IPS DF 19.7 (cell line): Measurements from ENCODE around the gene HTR2B.
"Not testable (repeated sequence)": the region's sequence is repeated elsewhere in the genome, so short reads cannot be mapped to it uniquely, and the experiment has no call there.

Experiments
- DNase-seq: peaks from one replicate; pipeline ENCODE4 v3.0.0-alpha.2; 2013; ENCODE audit warnings: low read depth, low spot score

HTR2B gene

GRCh38 chr2:231133365-231134099, 8.7 kb upstream of the HTR2B start:
- no peak for DNase-seq

DNA sequence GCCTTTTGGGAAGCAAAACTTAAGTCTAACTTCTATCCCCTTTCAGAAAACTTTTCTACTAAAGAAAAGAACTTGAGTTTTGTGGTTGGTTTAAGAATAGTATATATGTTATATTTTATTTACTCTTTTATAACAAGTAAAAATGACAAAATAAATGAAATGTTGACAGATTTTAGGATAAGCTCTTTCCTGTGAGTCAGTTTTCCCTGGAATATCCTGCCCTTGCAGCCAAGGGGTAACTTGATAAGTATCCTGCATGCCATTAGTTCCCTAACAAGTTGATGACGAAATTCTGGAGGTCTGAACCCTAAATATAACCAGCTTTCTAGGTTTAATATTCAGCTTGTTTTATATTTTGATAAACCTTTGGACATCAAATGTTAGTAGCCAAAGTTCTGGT, 7.3 kb upstream of the HTR2B start:
- DNase-seq, result no peak

DNA sequence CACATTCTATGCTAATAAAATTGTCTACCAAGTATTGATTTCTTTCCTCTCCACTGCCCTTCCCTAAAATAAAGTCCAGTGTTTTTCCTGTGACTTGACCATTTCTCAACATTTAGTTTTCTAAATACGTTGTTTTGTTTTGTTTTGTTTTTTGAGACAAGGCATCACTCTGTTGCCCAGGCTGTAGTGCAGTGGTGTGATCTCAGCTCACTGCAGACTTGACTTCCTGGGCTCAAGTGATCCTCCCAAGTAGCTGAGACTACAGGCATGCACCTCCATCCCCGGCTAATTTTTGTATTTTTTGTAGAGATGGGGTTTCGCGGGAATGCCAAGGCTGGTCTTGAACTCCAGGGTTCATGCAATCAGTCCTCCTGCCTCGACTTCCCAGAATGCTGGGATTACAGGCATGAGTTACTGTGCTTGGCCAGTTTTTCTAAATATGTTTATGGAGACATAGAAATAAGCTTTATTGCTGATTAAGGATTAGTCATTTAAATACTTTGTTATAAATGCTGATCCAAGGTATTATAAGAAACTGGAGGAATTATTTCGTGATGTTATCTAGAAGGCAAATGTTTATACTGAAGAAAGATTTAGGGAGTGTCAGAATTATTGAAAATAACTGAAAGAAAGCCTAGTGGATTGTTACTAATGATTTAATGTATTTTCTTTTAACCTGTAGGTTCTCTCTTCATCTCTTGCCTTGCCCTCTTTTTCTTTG, 5.7 kb upstream of the HTR2B start:
- no peak for DNase-seq

DNA sequence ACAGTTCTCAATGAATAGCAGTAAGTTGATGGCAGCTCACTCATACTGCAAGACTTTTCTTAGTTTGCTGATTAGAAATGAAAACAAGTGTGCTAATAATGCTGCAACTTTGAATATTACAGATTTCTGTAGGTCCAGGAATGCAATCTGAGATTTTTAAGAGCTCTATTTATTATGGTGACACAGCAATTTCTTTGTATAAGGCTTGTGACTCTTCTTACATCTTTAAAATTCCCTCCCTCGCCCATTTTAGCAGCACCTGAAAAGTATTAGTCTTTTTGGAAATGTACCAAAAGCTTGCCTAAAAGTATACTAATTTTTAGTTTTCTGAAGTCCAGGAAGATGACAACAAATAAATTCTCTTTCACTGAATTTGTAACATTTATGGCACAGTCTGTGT, 4.4 kb upstream of the HTR2B start:
- no peak for DNase-seq

GRCh38 chr2:231128541-231128940, 3.7 kb upstream of the HTR2B start:
- no peak for DNase-seq

DNA sequence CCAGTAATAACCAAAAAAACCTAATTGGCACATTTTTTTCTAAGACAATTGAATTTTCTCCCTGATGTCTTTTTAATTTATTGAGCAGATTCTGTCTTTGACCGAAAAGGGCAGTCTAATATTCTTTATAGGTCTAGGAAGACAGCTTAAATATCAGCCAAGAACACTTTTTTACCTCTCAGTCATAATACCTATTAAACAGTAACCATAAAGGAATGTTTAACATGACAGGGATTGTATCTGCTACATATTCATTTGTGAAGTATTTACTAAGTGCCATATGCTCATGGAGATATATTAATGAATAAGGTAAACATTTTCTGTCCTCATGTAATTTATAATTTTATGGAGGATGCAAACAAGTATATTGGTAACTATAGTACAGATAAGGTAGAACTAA, 3.1 kb upstream of the HTR2B start:
- DNase-seq, result no peak

DNA sequence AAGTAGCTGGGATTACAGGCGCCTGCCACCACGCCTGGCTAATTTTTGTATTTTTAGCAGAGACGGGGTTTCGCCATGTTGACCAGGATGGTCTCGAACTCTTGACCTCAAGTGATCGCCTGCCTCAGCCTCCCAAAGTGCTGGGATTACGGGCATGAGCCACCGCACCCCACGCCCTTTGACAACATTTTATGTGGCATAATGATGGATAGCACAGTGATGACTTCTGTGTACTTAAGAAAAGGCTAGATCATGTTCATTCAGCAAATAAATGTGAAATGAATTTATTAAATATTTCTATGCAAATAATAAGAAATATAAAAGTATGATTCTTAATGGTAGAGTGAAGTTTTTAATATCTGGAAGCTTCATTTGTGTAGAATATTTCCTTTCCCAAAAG, 2.6 kb upstream of the HTR2B start:
- DNase-seq, result no peak

GRCh38 chr2:231126123-231126522, 1.3 kb upstream of the HTR2B start:
- no peak for DNase-seq

- no peak for DNase-seq
Measured at GRCh38 chr2:231123362-231123898, 1.4 kb downstream of the HTR2B start.

GRCh38 chr2:231118614-231118942, 6.3 kb downstream of the HTR2B start:
- no peak for DNase-seq

DNA sequence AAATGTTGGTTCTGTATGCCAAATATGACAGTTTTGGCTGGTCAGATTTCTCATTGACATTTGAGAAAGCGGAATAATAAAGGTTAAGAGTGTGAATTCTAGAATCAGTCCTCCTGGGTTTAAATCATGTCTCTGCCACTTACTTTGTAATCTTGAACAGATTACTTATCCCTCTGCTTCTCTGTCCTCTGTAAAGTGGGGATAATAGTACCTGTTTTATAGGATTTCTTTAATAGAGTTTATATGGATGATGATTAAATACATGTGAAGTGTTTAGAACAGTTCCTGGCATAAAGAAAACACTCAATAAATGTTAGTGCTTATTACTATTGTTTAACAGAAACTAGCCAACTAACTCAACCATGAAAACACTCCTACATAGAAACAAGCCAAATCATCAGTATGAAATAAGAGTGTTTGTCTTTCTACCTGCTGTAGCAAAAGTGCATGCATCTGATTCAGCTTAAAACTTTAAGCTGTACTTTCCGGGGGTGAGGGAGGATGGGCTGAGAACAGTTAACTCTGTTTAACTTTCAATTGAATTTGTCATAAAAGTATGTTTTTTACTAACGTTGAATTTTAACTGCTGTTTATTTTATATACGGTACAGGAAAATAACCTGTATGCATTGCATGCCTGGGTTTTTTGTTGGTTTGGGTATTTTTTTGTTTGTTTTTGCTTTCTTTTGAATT, 6.8 kb downstream of the HTR2B start:
- DNase-seq, result no peak

DNA sequence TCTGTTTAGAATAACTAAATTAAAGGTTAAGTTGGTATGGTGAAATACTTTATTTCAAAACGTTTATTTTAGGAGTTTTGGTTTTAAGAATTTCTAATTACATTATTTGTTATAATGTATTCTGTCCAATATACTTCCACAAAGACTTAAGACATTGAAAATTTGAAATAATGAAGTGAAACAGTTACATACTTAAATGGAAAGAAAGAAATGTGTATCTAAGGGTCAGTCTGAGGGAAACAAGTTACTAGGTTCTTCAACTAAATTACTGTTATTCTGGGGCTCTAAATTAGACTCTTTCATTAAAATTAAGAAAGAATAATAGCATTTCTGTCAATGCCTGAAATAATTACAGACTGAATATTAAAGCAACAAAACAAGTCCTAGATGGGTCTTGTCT, 7.7 kb downstream of the HTR2B start:
- DNase-seq, result no peak

GRCh38 chr2:231115651-231116050, 9.2 kb downstream of the HTR2B start:
- DNase-seq, result no peak

DNA sequence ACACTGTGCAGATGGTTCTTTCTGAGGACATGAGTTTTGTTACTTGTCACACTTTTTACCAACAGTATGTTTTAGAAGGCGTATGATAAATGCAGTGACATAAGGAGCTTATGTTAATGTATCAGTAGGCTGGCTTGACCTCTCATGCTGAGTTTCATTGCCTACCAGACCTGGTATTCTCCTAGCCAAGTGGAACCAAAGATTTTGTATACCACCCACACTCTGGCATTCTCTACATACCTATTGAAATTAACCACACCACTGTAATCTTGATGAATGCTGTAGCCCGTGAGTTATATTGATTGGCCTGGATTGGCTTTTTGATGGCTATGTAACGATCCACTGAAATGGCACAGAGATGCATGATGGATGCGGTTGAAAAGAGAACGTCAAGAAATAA, 11.4 kb downstream of the HTR2B start:
- DNase-seq, result no peak

DNA sequence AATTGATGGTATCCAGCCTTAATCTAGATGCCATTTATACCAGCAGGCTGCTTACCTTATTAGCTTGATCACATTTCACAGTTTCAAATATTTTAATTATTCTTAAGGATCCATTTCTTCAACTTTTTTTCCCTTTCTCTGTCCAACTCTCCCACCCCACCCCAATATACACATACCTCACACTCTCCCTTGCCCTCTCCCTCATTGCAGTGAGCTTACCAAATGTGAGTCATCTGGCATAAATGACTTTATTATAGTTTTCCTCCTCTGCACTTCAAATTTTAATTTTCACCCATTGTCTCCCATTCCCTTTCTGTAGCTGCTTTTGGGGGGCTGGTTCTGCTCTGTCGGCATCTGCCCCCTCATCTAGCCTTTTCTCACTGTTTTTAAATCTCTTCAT, 12.9 kb downstream of the HTR2B start:
- DNase-seq, result no peak

DNA sequence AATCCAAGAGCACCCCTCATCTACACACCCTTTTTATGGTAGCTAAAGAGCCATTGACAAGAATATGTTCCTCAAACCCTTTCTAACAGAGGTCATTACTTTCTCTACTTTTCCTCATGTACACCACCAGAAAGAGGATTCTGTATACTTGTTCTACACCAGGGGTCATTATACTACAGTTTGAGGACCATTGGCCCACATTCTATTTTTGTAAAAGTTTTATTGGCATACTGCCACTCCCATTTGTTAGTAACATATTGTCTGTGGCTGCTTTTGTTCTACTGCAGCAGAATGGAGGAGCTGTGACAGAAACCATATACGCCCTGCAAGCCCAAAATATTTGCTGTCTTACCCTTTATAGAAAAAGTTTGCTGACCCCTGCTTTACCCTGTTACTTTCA, 14.3 kb downstream of the HTR2B start:
- DNase-seq, result no peak

DNA sequence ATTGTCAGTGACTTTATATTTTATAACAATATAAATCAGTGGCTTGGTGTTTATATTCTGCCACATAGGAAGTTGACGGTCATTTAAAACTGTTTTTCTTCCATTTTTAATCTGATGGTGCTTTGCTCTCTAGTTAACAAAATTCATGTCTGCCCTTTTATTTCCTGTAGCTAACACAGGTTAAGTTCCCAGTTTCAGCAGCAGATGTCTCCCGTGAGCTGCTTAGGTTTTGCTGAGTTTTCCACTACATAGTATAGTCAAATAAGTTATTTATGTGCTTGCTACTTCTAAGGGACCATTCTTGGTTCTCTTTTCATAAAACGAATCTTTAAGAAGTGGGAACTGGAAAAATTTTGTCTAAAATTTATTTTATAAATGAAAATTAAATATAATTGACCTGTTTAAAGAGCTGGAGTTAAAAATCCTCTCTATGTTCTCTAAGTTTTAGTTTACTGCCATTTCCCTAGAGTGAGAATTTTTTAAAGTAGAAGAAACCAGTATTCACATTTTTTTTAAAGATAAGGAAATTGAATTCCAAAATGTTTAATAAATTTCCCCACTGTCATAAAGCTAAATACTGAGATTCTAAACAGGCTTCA, 20.6 kb downstream of the HTR2B start:
- no peak for DNase-seq

GRCh38 chr2:231102772-231103171, 22.1 kb downstream of the HTR2B start:
- DNase-seq, result no peak

DNA sequence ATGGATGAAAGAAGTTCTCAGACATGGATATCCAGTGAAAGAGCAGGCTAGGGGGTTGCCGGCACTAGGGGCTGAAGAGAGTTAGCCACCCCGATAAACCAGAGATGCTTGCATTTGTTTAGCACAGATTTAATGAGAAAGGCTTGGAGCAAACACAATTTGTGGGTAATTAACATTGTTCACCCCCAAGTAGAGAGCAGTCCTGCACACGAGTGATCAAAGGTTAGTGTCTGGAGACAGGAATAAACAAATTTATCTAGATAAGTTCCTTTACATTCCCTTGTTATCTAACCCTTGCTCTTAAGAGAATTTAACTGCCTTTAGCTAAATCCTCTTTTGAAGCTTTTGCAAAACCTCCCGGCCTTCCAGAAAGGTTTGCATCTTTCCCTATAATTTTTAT, 23.9 kb downstream of the HTR2B start:
- no peak for DNase-seq

DNA sequence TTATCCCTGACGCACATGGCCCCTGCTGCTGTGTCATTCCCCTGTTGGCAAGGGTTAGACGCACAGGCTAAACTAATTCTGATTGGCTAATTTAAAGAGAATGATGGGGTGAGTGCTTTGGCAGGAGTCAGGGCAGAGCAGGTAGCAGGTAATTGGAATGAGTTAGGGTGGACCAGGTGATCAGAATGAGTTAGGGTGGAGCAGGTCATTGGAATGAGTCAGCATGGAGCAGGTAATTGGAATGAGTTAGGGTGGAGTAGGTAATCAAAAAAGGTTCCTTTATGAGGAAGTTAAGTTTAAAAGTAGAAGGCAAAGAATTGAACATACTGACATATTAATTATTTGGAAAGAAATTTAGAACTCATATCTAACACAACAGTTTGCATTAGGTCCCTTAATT, 24.5 kb downstream of the HTR2B start:
- not testable (repeated sequence) for DNase-seq

DNA sequence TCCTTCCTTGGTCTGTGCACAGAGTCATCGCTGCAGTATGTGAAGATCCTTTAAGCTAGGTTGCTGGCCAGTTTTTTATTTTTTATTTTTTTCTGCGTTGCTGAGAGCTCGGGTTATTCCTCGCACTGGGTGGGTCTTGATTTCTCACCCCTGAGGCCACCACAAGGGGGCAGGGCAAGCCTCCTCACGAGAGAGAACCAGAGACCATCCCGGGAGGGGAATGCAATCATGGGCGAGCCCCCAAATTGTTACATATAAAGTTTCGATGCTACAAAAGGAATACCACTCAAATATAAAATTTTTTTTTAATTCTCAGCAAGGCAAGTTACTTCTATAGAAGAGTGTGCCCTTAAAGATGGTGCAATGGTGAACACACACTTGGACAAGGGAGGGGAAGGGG, 24.9 kb downstream of the HTR2B start:
- no peak for DNase-seq

GRCh38 chr2:231094736-231095346, 30.0 kb downstream of the HTR2B start:
- DNase-seq, result no peak
